HCT116 (cell line): ENCODE measurements around the gene SLC25A30. TPM values are rescaled to one million over a fixed set of nuclear protein-coding genes. Genes with fewer than 3 reads are reported as not detected.

Experiments used
- ATAC-seq: fragments of 200-7000 bp; cut with Tn5 transposase; 2 replicates; pipeline ENCODE4 v1.9.1; 2020; ENCODE audit warnings: mild to moderate bottlenecking, moderate library complexity
- BruUV-seq: library from RNA; stranded (reverse); fragments of 400-500 nt; replicated peaks from 2 replicates; lab custom pipeline; 2021; lab: Mats Ljungman, UMichigan
- CTCF ChIA-PET: fragments of 300-600 bp; sonication (Branson Sonifier 250); formaldehyde crosslinking; loops from one replicate; lab custom pipeline; 2021; ENCODE audit warnings: antibody characterized with exemption; lab: Charles Lee
- POLR2A ChIA-PET: fragments of 300-600, 350-600 bp; sonication (Branson Sonifier 250); formaldehyde crosslinking; loops from one replicate; lab custom pipeline; 2021; ENCODE audit warnings: antibody characterized with exemption; lab: Charles Lee
- RAD21 ChIA-PET, 2 experiments: fragments of 300-600 bp; sonication (Branson Sonifier 250); formaldehyde crosslinking; loops; one replicate each; lab custom pipeline; 2023; ENCODE audit warnings: low total read pairs in 2 of 2; ENCODE audit not compliant: uncharacterized antibody in 2 of 2, unreplicated experiment in 2 of 2, low non-redundant PET in 1 of 2; lab: Charles Lee
- DNase-seq: peaks from one replicate; pipeline ENCODE4 v3.0.0-alpha.2; 2010; ENCODE audit warnings: low read depth, low spot score
- H2AFZ ChIP-seq: fragments of 200-600 bp; shearing (Covaris generic), sonication (generic); 2 replicates; pipeline ENCODE4 v1.6.1; 2017; ENCODE audit warnings: low read depth, mixed run types, mixed read lengths, antibody characterized with exemption, low read length; ENCODE audit not compliant: poor library complexity, severe bottlenecking
- H3K27ac ChIP-seq: 2 replicates; pipeline ENCODE4 v1.5.1; 2012; ENCODE audit warnings: low read depth, low read length
- H3K27me3 ChIP-seq: fragments of 200-600 bp; sonication (generic); 2 replicates; pipeline ENCODE4 v1.6.1; 2016; ENCODE audit warnings: mixed run types, low read length, mixed read lengths; ENCODE audit not compliant: insufficient read depth
- H3K36me3 ChIP-seq, 2 experiments: fragments of 200-500 bp in 1 of 2; fragments of 200-600 bp in 1 of 2; sonication (Bioruptor generic) in 1 of 2; sonication (generic) in 1 of 2; 2 replicates each; pipeline versions ENCODE4 v1.5.1 to v1.6.1; 2014 to 2016; ENCODE audit warnings: low read length in 2 of 2, inconsistent platforms in 1 of 2, mixed read lengths in 1 of 2, mixed run types in 1 of 2; ENCODE audit not compliant: insufficient read depth in 2 of 2, control insufficient read depth in 1 of 2
- H3K4me1 ChIP-seq, 2 experiments: fragments of 200-600 bp in 1 of 2; sonication (generic) in 1 of 2; 2 replicates each; pipeline versions ENCODE4 v1.5.1 to v1.6.1; 2012 to 2017; ENCODE audit warnings: low read length in 2 of 2, inconsistent platforms in 1 of 2, mild to moderate bottlenecking in 1 of 2, mixed read lengths in 1 of 2, mixed run types in 1 of 2, moderate library complexity in 1 of 2; ENCODE audit not compliant: insufficient read depth in 2 of 2, control insufficient read depth in 1 of 2
- H3K4me2 ChIP-seq: fragments of 200-600 bp; sonication (generic); 2 replicates; pipeline ENCODE4 v1.6.1; 2017; ENCODE audit warnings: mixed run types, low read length, mixed read lengths
- H3K4me3 ChIP-seq, 2 experiments: fragments of 200-600 bp in 1 of 2; sonication (generic) in 1 of 2; replicated peaks in 1 of 2; 2 replicates each; pipeline ENCODE4 v1.5.1; 2011 to 2016; ENCODE audit warnings: low read length in 2 of 2, control low read depth in 1 of 2, low read depth in 1 of 2, mild to moderate bottlenecking in 1 of 2, mixed read lengths in 1 of 2, mixed run types in 1 of 2
- H3K79me2 ChIP-seq: fragments of 200-600 bp; sonication (generic); 2 replicates; pipeline ENCODE4 v1.6.1; 2017; ENCODE audit warnings: mild to moderate bottlenecking, mixed run types, low read length, moderate library complexity, mixed read lengths; ENCODE audit not compliant: insufficient read depth
- H3K9ac ChIP-seq: fragments of 200-600 bp; sonication (generic); 2 replicates; pipeline ENCODE4 v1.6.1; 2016; ENCODE audit warnings: low read length, mixed read lengths
- H3K9me2 ChIP-seq: fragments of 200-600 bp; sonication (generic), shearing (Covaris generic); 2 replicates; pipeline ENCODE4 v1.6.1; 2017; ENCODE audit warnings: mixed run types, mild to moderate bottlenecking, moderate library complexity; ENCODE audit not compliant: insufficient read depth
- H3K9me3 ChIP-seq, 2 experiments: fragments of 200-500 bp in 1 of 2; fragments of 200-600 bp in 1 of 2; sonication (Bioruptor generic) in 1 of 2; sonication (generic) in 1 of 2; 2 replicates each; pipeline ENCODE4 v1.6.1; 2014 to 2017; ENCODE audit warnings: low read length in 2 of 2, mixed read lengths in 2 of 2, inconsistent platforms in 1 of 2, low read depth in 1 of 2, mild to moderate bottlenecking in 1 of 2, mixed run types in 1 of 2, moderate library complexity in 1 of 2; ENCODE audit not compliant: control insufficient read depth in 1 of 2, insufficient read depth in 1 of 2
- H4K20me1 ChIP-seq: fragments of 200-600 bp; sonication (generic), shearing (Covaris generic); 2 replicates; pipeline ENCODE4 v1.6.1; 2017; ENCODE audit warnings: mixed run types, mild to moderate bottlenecking, moderate library complexity; ENCODE audit not compliant: insufficient read depth
- CBX3 ChIP-seq: IDR thresholded peaks from 2 replicates; pipeline ENCODE4 v1.6.1; 2012; ENCODE audit warnings: low read depth
- CEBPB ChIP-seq: IDR thresholded peaks from 2 replicates; pipeline ENCODE4 v1.6.1; 2012; ENCODE audit warnings: low read depth
- FOSL1 ChIP-seq: IDR thresholded peaks from 2 replicates; pipeline ENCODE4 v1.6.1; 2012; ENCODE audit warnings: low read depth
- MAX ChIP-seq: IDR thresholded peaks from 2 replicates; pipeline ENCODE4 v1.6.1; 2012
- POLR2A ChIP-seq: IDR thresholded peaks from 2 replicates; pipeline ENCODE4 v1.7.0; 2011; ENCODE audit warnings: borderline replicate concordance; ENCODE audit not compliant: insufficient read depth, insufficient read length; ENCODE audit errors: extremely low read depth
- REST ChIP-seq: IDR thresholded peaks from 2 replicates; pipeline ENCODE4 v1.6.1; 2012; ENCODE audit warnings: low read depth
- SIN3A ChIP-seq: IDR thresholded peaks from 2 replicates; pipeline ENCODE4 v1.6.1; 2012; ENCODE audit warnings: low read depth
- SP1 ChIP-seq: IDR thresholded peaks from 2 replicates; pipeline ENCODE4 v1.6.1; 2012; ENCODE audit warnings: low read depth
- SRF ChIP-seq: IDR thresholded peaks from 2 replicates; pipeline ENCODE4 v1.6.1; 2012; ENCODE audit warnings: low read depth
- ZBTB33 ChIP-seq: IDR thresholded peaks from 2 replicates; pipeline ENCODE4 v1.6.1; 2011; ENCODE audit warnings: mild to moderate bottlenecking, low read length, moderate library complexity; ENCODE audit not compliant: insufficient replicate concordance; ENCODE audit errors: extremely low read depth
- ZFX ChIP-seq: fragments of 450-650 bp; IDR thresholded peaks from 2 replicates; pipeline ENCODE4 v1.6.1; 2017
- ZNF274 ChIP-seq: fragments of 200-500 bp; sonication (Bioruptor generic); IDR thresholded peaks from 2 replicates; pipeline ENCODE4 v1.6.1; 2014; ENCODE audit warnings: mild to moderate bottlenecking, low read depth, low read length, inconsistent platforms
- intact Hi-C: fragments of 100-400 bp; cut with micrococcal nuclease; formaldehyde crosslinking; loops from 2 replicates; pipeline ENCODE4 v1.10.0; 2022
- total RNA-seq: library from RNA; stranded (reverse); gene quantifications from one replicate; pipeline ENCODE4 v1.2.1, GENCODE V29; 2021; ENCODE audit not compliant: unreplicated experiment

Gene SLC25A30
- total RNA-seq, 1 experiment from 2014 or later: 29.2 TPM

GRCh38 chr13:45410466-45410865 lies 7.7 kb downstream of the SLC25A30 start:
- H3K9ac ChIP-seq: no peak overlapping the region
- no peak overlapping the region for H3K4me3 ChIP-seq
- H3K9me2 ChIP-seq: no peaks in the 10 kb centered on the region
- no peak overlapping the region for H2AFZ ChIP-seq
- H3K27ac ChIP-seq: no peak overlapping the region
- peaks cover 14 to 28% of the 10 kb centered on the region in 2 experiments; a peak in 3 of 4 replicates for H3K36me3 ChIP-seq
- ChIA-PET RAD21 (no interaction called here), POLR2A (interaction anchor here (0.6 kb wide), 1 partner anchor 43 kb away, joined by 3 read pairs; no protein-coding TSS in a partner anchor), CTCF (no interaction called here)
- no peaks in the 10 kb centered on the region for H4K20me1 ChIP-seq
- DNase-seq: no peak
- no peak for TF ChIP-seq SP1
- no peak for TF ChIP-seq CBX3
- TF ChIP-seq ZBTB33: no peak
- no peak for TF ChIP-seq POLR2A
- no peak for TF ChIP-seq MAX
- no peak for TF ChIP-seq SRF
- TF ChIP-seq ZFX: no peak
- no peak for TF ChIP-seq CEBPB
- TF ChIP-seq FOSL1: no peak
- no peaks in the 10 kb centered on the region for H3K4me1 ChIP-seq
- ATAC-seq: no peak
- H3K4me2 ChIP-seq: no peak overlapping the region
- H3K79me2 ChIP-seq: peaks cover 12% of the 10 kb centered on the region; the same call in 1 of the 2 replicates
- H3K27me3 ChIP-seq: no peaks in the 10 kb centered on the region
- BruUV-seq: no TSS peak
- no peaks in the 10 kb centered on the region for H3K9me3 ChIP-seq
- intact Hi-C loops: no loop called here

GRCh38 chr13:45410001-45410400 lies 8.2 kb downstream of the SLC25A30 start:
- Histone ChIP-seq H3K27ac (no peak overlapping the region), H3K79me2 (peaks cover 12% of the 10 kb centered on the region; the same call in 1 of the 2 replicates), H3K36me3 (peaks cover 19 to 32% of the 10 kb centered on the region in 2 experiments; a peak in 3 of 4 replicates), H3K27me3 (no peaks in the 10 kb centered on the region), H3K9me2 (no peaks in the 10 kb centered on the region), H3K9ac (no peak overlapping the region), H3K4me2 (no peak overlapping the region), H3K9me3 (no peaks in the 10 kb centered on the region), H3K4me3 (no peak overlapping the region), H4K20me1 (no peaks in the 10 kb centered on the region), H2AFZ (no peak overlapping the region), H3K4me1 (no peaks in the 10 kb centered on the region)
- intact Hi-C loops: no loop called here
- POLR2A ChIA-PET: interaction anchor here (0.6 kb wide), 1 partner anchor 43 kb away, joined by 3 read pairs; no protein-coding TSS in a partner anchor
- no peak for DNase-seq
- ATAC-seq: no peak
- CTCF ChIA-PET: no interaction called here
- RAD21 ChIA-PET: no interaction called here
- BruUV-seq: no TSS peak
- TF ChIP-seq MAX (no peak), REST (no peak), ZNF274 (no peak), POLR2A (no peak), SIN3A (no peak), ZBTB33 (no peak), CEBPB (no peak)
